Neuronal stem cell (in vitro differentiated cells): Measurements from ENCODE around the gene THBS2.

Experiments
- DNase-seq: peaks from one replicate; pipeline ENCODE4 v3.0.0-alpha.2; 2013; ENCODE audit warnings: low spot score
- H2AFZ ChIP-seq: one replicate; pipeline ENCODE4 v1.6.1; 2013; ENCODE audit warnings: mild to moderate bottlenecking, low read length, inconsistent platforms
- H2AK5ac ChIP-seq: 2 replicates; pipeline ENCODE4 v1.6.1; 2013; ENCODE audit warnings: low read depth, mild to moderate bottlenecking, inconsistent platforms, low read length, moderate library complexity, mixed read lengths
- H2BK120ac ChIP-seq: 2 replicates; pipeline ENCODE4 v1.6.1; 2013; ENCODE audit warnings: low read depth, mild to moderate bottlenecking, inconsistent platforms, low read length, moderate library complexity, mixed read lengths
- H2BK12ac ChIP-seq: one replicate; pipeline ENCODE4 v1.6.1; 2013; ENCODE audit warnings: low read length, inconsistent platforms
- H2BK15ac ChIP-seq: 2 replicates; pipeline ENCODE4 v1.6.1; 2013; ENCODE audit warnings: mild to moderate bottlenecking, low read length, inconsistent platforms, mixed read lengths
- H2BK5ac ChIP-seq: one replicate; pipeline ENCODE4 v1.6.1; 2013; ENCODE audit warnings: inconsistent platforms, mild to moderate bottlenecking, low read length, moderate library complexity
- H3K14ac ChIP-seq: one replicate; pipeline ENCODE4 v1.6.1; 2013; ENCODE audit warnings: low read length, inconsistent platforms
- H3K18ac ChIP-seq: 2 replicates; pipeline ENCODE4 v1.6.1; 2013; ENCODE audit warnings: low read length, inconsistent platforms
- H3K23ac ChIP-seq: 2 replicates; pipeline ENCODE4 v1.6.1; 2013; ENCODE audit warnings: low read depth, mild to moderate bottlenecking, mixed read lengths, low read length, inconsistent platforms; ENCODE audit not compliant: poor library complexity
- H3K27ac ChIP-seq: replicated peaks from 3 replicates; pipeline ENCODE4 v1.5.1; 2013; ENCODE audit warnings: low read length, inconsistent platforms
- H3K27me3 ChIP-seq, 3 experiments: 2 replicates each; pipeline ENCODE4 v1.6.1; 2013; ENCODE audit warnings: low read length in 3 of 3, mild to moderate bottlenecking in 2 of 3, inconsistent platforms in 1 of 3, low read depth in 1 of 3, mixed read lengths in 1 of 3, moderate library complexity in 1 of 3; ENCODE audit not compliant: control insufficient read depth in 3 of 3, insufficient read depth in 3 of 3
- H3K36me3 ChIP-seq, 2 donors: replicated peaks in 1 of 2; 2 replicates each; pipeline ENCODE4 v1.6.1; 2013; ENCODE audit warnings: low read length in 2 of 2; ENCODE audit not compliant: control insufficient read depth in 2 of 2, insufficient read depth in 2 of 2
- H3K4ac ChIP-seq: 2 replicates; pipeline ENCODE4 v1.6.1; 2013; ENCODE audit warnings: inconsistent platforms, mild to moderate bottlenecking, low read length, moderate library complexity
- H3K4me1 ChIP-seq, 2 donors: 1 replicate in 1 of 2; 2 replicates in 1 of 2; pipeline ENCODE4 v1.6.1; 2013; ENCODE audit warnings: low read length in 2 of 2, low read depth in 1 of 2; ENCODE audit not compliant: control insufficient read depth in 2 of 2, insufficient read depth in 1 of 2
- H3K4me2 ChIP-seq: one replicate; pipeline ENCODE4 v1.6.1; 2013; ENCODE audit warnings: mild to moderate bottlenecking, low read length, inconsistent platforms; ENCODE audit not compliant: insufficient read depth, poor library complexity, severe bottlenecking
- H3K4me3 ChIP-seq, 2 donors: 2 replicates each; pipeline ENCODE4 v1.5.1; 2013; ENCODE audit warnings: low read length in 2 of 2, mild to moderate bottlenecking in 2 of 2, inconsistent platforms in 1 of 2, moderate library complexity in 1 of 2
- H3K79me1 ChIP-seq: one replicate; pipeline ENCODE4 v1.6.1; 2013; ENCODE audit warnings: low read depth, mild to moderate bottlenecking, inconsistent platforms, low read length, moderate library complexity
- H3K9ac ChIP-seq: one replicate; pipeline ENCODE4 v1.6.1; 2013; ENCODE audit warnings: mild to moderate bottlenecking, low read depth, low read length, inconsistent platforms; ENCODE audit not compliant: poor library complexity
- H3K9me3 ChIP-seq, 2 donors: replicated peaks in 1 of 2; 2 replicates each; pipeline versions ENCODE3 to v1.6.1; 2013; ENCODE audit warnings: low read length in 2 of 2, mild to moderate bottlenecking in 2 of 2, inconsistent platforms in 1 of 2, low read depth in 1 of 2, mixed read lengths in 1 of 2, moderate library complexity in 1 of 2; ENCODE audit not compliant: control insufficient read depth in 2 of 2, insufficient read depth in 1 of 2
- H4K8ac ChIP-seq: one replicate; pipeline ENCODE4 v1.6.1; 2013; ENCODE audit warnings: low read depth, mild to moderate bottlenecking, inconsistent platforms, low read length, moderate library complexity
- H4K91ac ChIP-seq: one replicate; pipeline ENCODE4 v1.6.1; 2013; ENCODE audit warnings: low read length, low read depth, mild to moderate bottlenecking, inconsistent platforms; ENCODE audit not compliant: poor library complexity
- WGBS, 2 donors: extraction: QIAGEN DNeasy Blood & Tissue Kit; methylation state at CpG; one replicate each; pipeline ENCODE4 v1.1.7; 2013; ENCODE audit warnings: missing lambda C conversion rate in 2 of 2, mixed read lengths in 1 of 2; ENCODE audit not compliant: insufficient read length in 2 of 2, insufficient replicate concordance in 1 of 2; ENCODE audit errors: extremely low coverage in 2 of 2; 5-methylcytosine and 5-hydroxymethylcytosine counted together

The THBS2 gene

GRCh38 chr6:169292338-169293124 is 38.9 kb upstream of the THBS2 start:
- H3K23ac ChIP-seq = no peak overlapping the region
- DNase-seq = no peak
- H3K9me3 ChIP-seq = no peaks in the 10 kb centered on the region
- no peak overlapping the region for H3K4me3 ChIP-seq
- H3K27me3 ChIP-seq = no peaks in the 10 kb centered on the region
- no peak overlapping the region for H2BK15ac ChIP-seq
- no peak overlapping the region for H2BK5ac ChIP-seq
- H4K91ac ChIP-seq = no peak overlapping the region
- no peak overlapping the region for H4K8ac ChIP-seq
- no peaks in the 10 kb centered on the region for H3K79me1 ChIP-seq
- no peak overlapping the region for H3K4me2 ChIP-seq
- H3K27ac ChIP-seq = no peak overlapping the region
- no peak overlapping the region for H2AK5ac ChIP-seq
- no peaks in the 10 kb centered on the region for H3K4me1 ChIP-seq
- no peak overlapping the region for H2BK12ac ChIP-seq
- H3K14ac ChIP-seq = no peak overlapping the region
- H3K36me3 ChIP-seq = no peaks in the 10 kb centered on the region
- H2BK120ac ChIP-seq = no peak overlapping the region
- no CpG with 5 or more reads among the region's 11 CpGs for WGBS, 2 donors
- peak overlapping the region; percentile 30 for H2AFZ ChIP-seq
- H3K4ac ChIP-seq = no peak overlapping the region
- H3K9ac ChIP-seq = no peak overlapping the region
- H3K18ac ChIP-seq = peak overlapping the region; percentile 74

GRCh38 chr6:169291646-169292337 is 38.1 kb upstream of the THBS2 start:
- no peak overlapping the region for H3K4me3 ChIP-seq

GRCh38 chr6:169291148-169291547 is 37.5 kb upstream of the THBS2 start:
- Histone ChIP-seq H2AK5ac (no peak overlapping the region), H2BK15ac (no peak overlapping the region), H3K36me3 (no peaks in the 10 kb centered on the region), H4K8ac (no peak overlapping the region), H2BK5ac (no peak overlapping the region), H3K4ac (no peak overlapping the region), H3K27me3 (no peaks in the 10 kb centered on the region), H3K4me2 (no peak overlapping the region), H2AFZ (no peak overlapping the region), H3K23ac (no peak overlapping the region), H3K9ac (no peak overlapping the region), H3K79me1 (no peaks in the 10 kb centered on the region), H3K14ac (no peak overlapping the region), H2BK12ac (no peak overlapping the region), H3K27ac (no peak overlapping the region), H3K9me3 (no peaks in the 10 kb centered on the region), H3K4me1 (no peaks in the 10 kb centered on the region), H4K91ac (no peak overlapping the region), H2BK120ac (no peak overlapping the region), H3K18ac (no peak overlapping the region), H3K4me3 (no peak overlapping the region)
- DNase-seq = no peak
- WGBS, 2 donors = no CpG with 5 or more reads among the region's 9 CpGs

More at GRCh38 chr6:169291646-169292337, 38.1 kb upstream of the THBS2 start:
- WGBS, 2 donors = 100% methylated on average over 1 to 3 of the region's 14 CpGs
- no peaks in the 10 kb centered on the region for H3K27me3 ChIP-seq
- H3K14ac ChIP-seq = no peak overlapping the region
- H3K23ac ChIP-seq = no peak overlapping the region
- H2BK5ac ChIP-seq = no peak overlapping the region
- no peak overlapping the region for H3K4me2 ChIP-seq
- H3K4ac ChIP-seq = no peak overlapping the region
- no peaks in the 10 kb centered on the region for H3K79me1 ChIP-seq
- no peak overlapping the region for H3K18ac ChIP-seq
- H3K4me1 ChIP-seq = no peaks in the 10 kb centered on the region
- no peak overlapping the region for H3K27ac ChIP-seq
- no peak overlapping the region for H2BK120ac ChIP-seq
- no peak overlapping the region for H4K91ac ChIP-seq
- no peak overlapping the region for H2BK12ac ChIP-seq
- H2AFZ ChIP-seq = no peak overlapping the region
- no peak overlapping the region for H2BK15ac ChIP-seq
- no peak overlapping the region for H4K8ac ChIP-seq
- no peak for DNase-seq
- H3K9ac ChIP-seq = no peak overlapping the region
- H2AK5ac ChIP-seq = no peak overlapping the region
- no peaks in the 10 kb centered on the region for H3K9me3 ChIP-seq
- no peaks in the 10 kb centered on the region for H3K36me3 ChIP-seq

- H3K4me3 ChIP-seq = no peak overlapping the region
- no peak overlapping the region for H3K9ac ChIP-seq
- no peak overlapping the region for H4K8ac ChIP-seq
- H2BK12ac ChIP-seq = no peak overlapping the region
- H2BK15ac ChIP-seq = no peak overlapping the region
- H3K27me3 ChIP-seq = no peaks in the 10 kb centered on the region
- H2AFZ ChIP-seq = no peak overlapping the region
- H3K36me3 ChIP-seq = no peaks in the 10 kb centered on the region
- no peak overlapping the region for H3K23ac ChIP-seq
- no peak overlapping the region for H3K4ac ChIP-seq
- H3K79me1 ChIP-seq = no peaks in the 10 kb centered on the region
- no peak overlapping the region for H2AK5ac ChIP-seq
- no peak overlapping the region for H2BK5ac ChIP-seq
- H3K4me2 ChIP-seq = no peak overlapping the region
- no peak for DNase-seq
- no peaks in the 10 kb centered on the region for H3K9me3 ChIP-seq
- no CpG with 5 or more reads among the region's 18 CpGs for WGBS, 2 donors
- no peak overlapping the region for H3K27ac ChIP-seq
- H4K91ac ChIP-seq = no peak overlapping the region
- no peak overlapping the region for H3K14ac ChIP-seq
- H3K18ac ChIP-seq = no peak overlapping the region
- no peak overlapping the region for H2BK120ac ChIP-seq
- no peaks in the 10 kb centered on the region for H3K4me1 ChIP-seq
These were observed 36.1 kb upstream of the THBS2 start for GRCh38 chr6:169289619-169290339.
